ENCODE data around the gene ADGRG4.

- TF ChIP-seq POLR2A (IDR thresholded peaks at IDR 0.05) = no peak
- TF ChIP-seq CTCF (IDR thresholded peaks at IDR 0.05) = no peak
These were observed 2.3 kb downstream of the ADGRG4 start for GRCh38 chrX:136303041-136303440.

Measured in heart left ventricle (tissue), 13 donors.